HepG2 (cell line): ENCODE measurements around the gene IDUA. TPM values are rescaled to one million over a fixed set of nuclear protein-coding genes. Genes with fewer than 3 reads are reported as not detected.

ENCODE experiments used
- ATAC-seq: fragments of 200-7000 bp; cut with Tn5 transposase; 3 replicates; pipeline ENCODE4 v1.9.1; 2020; ENCODE audit warnings: mild to moderate bottlenecking, moderate library complexity
- BruUV-seq: library from RNA; stranded (reverse); fragments of 400-500 nt; replicated peaks from 2 replicates; lab custom pipeline; 2021; lab: Mats Ljungman, UMichigan
- CTCF ChIA-PET: fragments of 300-600 bp; formaldehyde crosslinking; extraction: SDS; loops from one replicate; lab custom pipeline; 2021; ENCODE audit warnings: low total read pairs, inconsistent platforms, low intra/inter-chr PET ratio; lab: Yijun Ruan, JAX
- POLR2A ChIA-PET: fragments of 350-600 bp; sonication (Branson Sonifier 250); formaldehyde crosslinking; loops from one replicate; lab custom pipeline; 2020; ENCODE audit warnings: antibody characterized with exemption, inconsistent platforms; lab: Yijun Ruan, JAX
- DNase-seq: peaks from one replicate; pipeline ENCODE4 v3.0.0-alpha.2; 2015; ENCODE audit warnings: low spot score
- FAIRE-seq: peaks from 3 replicates; lab custom pipeline; 2011; peaks lifted over from hg19 to GRCh38; lab: Jason Lieb, UNC
- H2AFZ ChIP-seq: one replicate; pipeline ENCODE4 v1.6.1; 2011; ENCODE audit warnings: low read length, inconsistent platforms
- H3K27ac ChIP-seq: fragments of 300-600 bp; 3 replicates; pipeline ENCODE4 v1.8.0; 2011; ENCODE audit warnings: mixed run types, mild to moderate bottlenecking, mixed read lengths, low read length, inconsistent platforms; ENCODE audit not compliant: insufficient read depth; ENCODE audit errors: extremely low read length
- H3K27me3 ChIP-seq, 2 experiments: fragments of 200-600 bp in 1 of 2; 2 replicates in 1 of 2; 3 replicates in 1 of 2; pipeline versions ENCODE4 v1.6.0 to v1.8.0; 2011; ENCODE audit warnings: low read length in 2 of 2, mild to moderate bottlenecking in 2 of 2, moderate library complexity in 2 of 2, inconsistent platforms in 1 of 2; ENCODE audit not compliant: insufficient read depth in 2 of 2, control insufficient read depth in 1 of 2
- H3K36me3 ChIP-seq, 2 experiments: fragments of 200-600 bp in 1 of 2; replicated peaks in 1 of 2; 2 replicates in 1 of 2; 3 replicates in 1 of 2; pipeline versions ENCODE4 v1.5.1 to v1.8.0; 2011; ENCODE audit warnings: low read length in 2 of 2, inconsistent platforms in 1 of 2; ENCODE audit not compliant: insufficient read depth in 2 of 2, control insufficient read depth in 1 of 2
- H3K4me1 ChIP-seq: 2 replicates; pipeline ENCODE4 v1.5.1; 2012; ENCODE audit warnings: low read length, inconsistent platforms; ENCODE audit not compliant: insufficient read depth
- H3K4me2 ChIP-seq: 2 replicates; pipeline ENCODE4 v1.6.0; 2011; ENCODE audit warnings: low read depth, low read length, inconsistent platforms
- H3K4me3 ChIP-seq, 3 experiments: fragments of 200-600 bp in 1 of 3; sonication (generic), shearing (Covaris generic) in 1 of 3; replicated peaks in 1 of 3; 2 replicates each; pipeline ENCODE4 v1.5.1; 2011 to 2016; ENCODE audit warnings: low read length in 3 of 3, inconsistent platforms in 2 of 3, low read depth in 2 of 3, mild to moderate bottlenecking in 2 of 3, control low read depth in 1 of 3, mixed read lengths in 1 of 3; ENCODE audit not compliant: insufficient read depth in 1 of 3
- H3K79me2 ChIP-seq: one replicate; pipeline ENCODE4 v1.6.1; 2011; ENCODE audit warnings: low read length, inconsistent platforms; ENCODE audit not compliant: insufficient read depth
- H3K9ac ChIP-seq: 2 replicates; pipeline ENCODE4 v1.6.0; 2011; ENCODE audit warnings: mild to moderate bottlenecking, low read depth, low read length, inconsistent platforms; ENCODE audit not compliant: insufficient read depth
- H3K9me3 ChIP-seq: 2 replicates; pipeline ENCODE4 v1.5.1; 2012; ENCODE audit warnings: mild to moderate bottlenecking, low read length
- H4K20me1 ChIP-seq: 2 replicates; pipeline ENCODE4 v1.6.0; 2011; ENCODE audit warnings: inconsistent platforms, mild to moderate bottlenecking, low read length, moderate library complexity; ENCODE audit not compliant: insufficient read depth
- AGO2 ChIP-seq: fragments of 200-400 bp; formaldehyde crosslinking; optimal IDR thresholded peaks from 2 replicates; pipeline ENCODE3; 2017; ENCODE audit warnings: mild to moderate bottlenecking, low read depth, low read length, moderate library complexity
- CCDC6 ChIP-seq: sonication (generic); formaldehyde crosslinking; IDR thresholded peaks from 2 replicates; pipeline ENCODE4 v1.8.1; 2022; ENCODE audit warnings: mild to moderate bottlenecking, missing genetic modification reagents, moderate library complexity
- HMG20A ChIP-seq: IDR thresholded peaks from 2 replicates; pipeline ENCODE4 v1.6.1; 2016; ENCODE audit warnings: borderline replicate concordance
- KLF12 ChIP-seq: sonication (generic); formaldehyde crosslinking; IDR thresholded peaks from 2 replicates; pipeline ENCODE4 v1.4.0; 2020; ENCODE audit warnings: missing genetic modification reagents, borderline replicate concordance
- WGBS: methylation state at CpG from one replicate; pipeline ENCODE4 v1.1.6; 2017; ENCODE audit warnings: low lambda C conversion rate; 5-methylcytosine and 5-hydroxymethylcytosine counted together
- in situ Hi-C: cut with HindIII; loops from 2 replicates; pipeline ENCODE4 v1.10.0; 2017; ENCODE audit warnings: low pct_unique_long_range_greater_than_20kb; ENCODE audit not compliant: extremely low pct_ligation_motif_present
- intact Hi-C: fragments of 100-400 bp; cut with micrococcal nuclease; formaldehyde crosslinking; loops from one replicate; pipeline ENCODE4 v1.10.0; 2022; ENCODE audit not compliant: unreplicated experiment
- polyA plus RNA-seq, 8 experiments: library from polyadenylated mRNA; depleted of rRNA in 3 of 8; stranded (reverse) in 7 of 8; unstranded in 1 of 8; fragments of >200 nt; fragmentation: Illumina TruSeq in 4 of 8; extraction: Trizol in 4 of 8; gene quantifications; 2 replicates each; pipeline versions ENCODE4 v1.2.1 to v1.2.3, GENCODE V29; 2011 to 2016; ENCODE audit warnings: low read depth in 4 of 8, missing spikeins in 1 of 8, mixed read lengths in 1 of 8; ENCODE audit not compliant: insufficient read depth in 1 of 8
- total RNA-seq, 5 experiments: library from RNA; depleted of rRNA; stranded (reverse); fragments of >200 nt; fragmentation: Illumina TruSeq; extraction: Trizol; gene quantifications; 2 replicates each; pipeline ENCODE4 v1.2.3, GENCODE V29; 2016; ENCODE audit warnings: low read depth in 1 of 5
- TF ChIP-seq, protein P1 (sequence below): sonication (generic); formaldehyde crosslinking; IDR thresholded peaks from 2 replicates; pipeline ENCODE4 v1.8.0; 2022; ENCODE audit warnings: missing genetic modification reagents, mild to moderate bottlenecking, inconsistent platforms, borderline replicate concordance

IDUA gene
- total and polyA plus RNA-seq, 2 of the 13 experiments (the other 11 are each of a cell fraction or from before 2014, with no cell fraction given): 0.77 to 1.0 TPM

DNA sequence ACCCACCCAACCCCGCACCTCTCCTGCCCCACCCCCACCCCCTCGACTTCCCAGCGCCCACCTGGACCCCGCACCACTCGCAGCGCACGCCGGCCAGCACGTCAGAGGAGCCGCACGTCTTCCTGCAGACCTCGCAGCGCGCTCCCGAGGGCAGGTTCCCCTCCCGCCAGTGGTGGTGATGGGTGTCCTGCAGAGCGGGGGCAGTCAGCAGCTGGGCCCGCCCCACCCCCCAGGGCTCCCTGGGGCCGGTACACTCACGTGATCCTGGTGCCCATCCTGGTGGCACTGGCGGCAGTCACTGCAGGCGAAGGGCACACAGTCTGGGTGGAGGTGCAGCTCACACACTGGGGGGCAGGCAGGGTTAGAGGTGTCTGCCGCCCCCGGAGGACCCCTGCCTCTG is 18.6 kb upstream of the IDUA start (continued):
- TF ChIP-seq KLF12 (CRISPR knock-in tag) (no peak), HMG20A (CRISPR knock-in tag) (no peak)

DNA sequence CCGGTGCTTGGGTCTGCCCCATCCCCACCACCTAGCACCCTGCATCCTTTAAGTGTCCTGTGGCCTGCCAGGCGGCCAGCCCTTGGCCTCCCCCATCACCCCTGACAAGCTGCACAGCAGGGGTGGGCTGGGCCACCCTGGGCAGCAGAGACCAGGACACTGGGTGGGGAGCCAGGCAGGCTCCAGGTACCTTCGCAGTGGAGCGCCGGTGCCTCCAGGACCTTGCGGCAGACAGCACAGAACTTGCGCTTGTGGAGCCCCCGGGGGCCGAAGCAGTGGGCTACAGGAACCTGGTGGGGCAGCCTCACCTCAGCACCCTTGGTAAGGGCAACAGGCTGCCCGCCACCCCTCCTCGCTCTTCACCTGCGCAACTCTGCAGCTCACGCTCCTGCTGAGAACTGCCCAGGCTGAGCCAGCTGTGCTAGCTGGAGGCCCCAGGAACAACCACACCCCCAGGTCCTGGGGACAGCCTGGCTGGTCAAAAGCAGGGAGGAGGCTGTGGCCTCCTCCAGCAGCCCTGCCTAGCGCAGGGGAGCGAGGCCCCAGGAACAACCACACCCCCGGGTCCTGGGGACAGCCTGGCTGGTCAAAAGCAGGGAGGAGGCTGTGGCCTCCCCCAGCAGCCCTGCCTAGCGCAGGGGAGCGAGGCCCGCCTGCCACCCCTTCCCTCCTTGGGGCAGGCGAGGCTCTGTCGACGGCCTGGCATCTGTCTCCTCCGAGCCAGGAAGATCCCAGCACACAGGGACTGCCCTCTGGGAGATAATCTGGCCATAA is 18.0 kb upstream of the IDUA start:
- POLR2A ChIA-PET: no interaction called here
- Histone ChIP-seq H3K9me3 (no peaks in the 10 kb centered on the region), H3K36me3 (no peaks in the 10 kb centered on the region), H3K4me2 (no peak overlapping the region), H3K27me3 (no peaks in the 10 kb centered on the region), H2AFZ (no peak overlapping the region), H4K20me1 (peaks cover 3% of the 10 kb centered on the region; the same call in 1 of the 2 replicates), H3K4me1 (peaks cover 10% of the 10 kb centered on the region)
- ATAC-seq (no peak), FAIRE-seq (no peak), DNase-seq (no peak)
- intact Hi-C loops (no loop called here), in situ Hi-C loops (no loop called here)
- 94% methylated on average over 6 of the region's 23 CpGs for WGBS
- BruUV-seq: no TSS peak
- CTCF ChIA-PET: no interaction called here
- TF ChIP-seq, protein P1, sequence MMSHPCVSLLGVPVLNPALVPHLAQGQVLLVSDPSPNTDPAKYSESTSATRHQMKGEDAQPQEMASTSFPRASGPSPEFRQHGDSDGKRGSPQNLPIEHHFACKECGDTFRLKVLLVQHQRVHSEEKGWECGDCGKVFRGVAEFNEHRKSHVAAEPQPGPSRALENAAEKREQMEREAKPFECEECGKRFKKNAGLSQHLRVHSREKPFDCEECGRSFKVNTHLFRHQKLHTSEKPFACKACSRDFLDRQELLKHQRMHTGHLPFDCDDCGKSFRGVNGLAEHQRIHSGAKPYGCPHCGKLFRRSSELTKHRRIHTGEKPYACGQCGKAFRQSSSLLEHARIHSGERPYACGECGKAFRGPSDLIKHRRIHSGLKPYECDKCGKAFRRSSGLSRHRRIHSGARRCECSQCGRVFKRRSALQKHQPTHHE (CRISPR knock-in tag): no peak
- no peak for TF ChIP-seq CCDC6 (CRISPR knock-in tag)
- peak; percentile 42 for TF ChIP-seq AGO2
- TF ChIP-seq, all 625 proteins: peak for 1
- Histone ChIP-seq H3K4me3 (no peak overlapping the region), H3K27ac (no peak overlapping the region), H3K79me2 (no peaks in the 10 kb centered on the region), H3K9ac (no peak overlapping the region)
